ENCODE results near the gene CACNA2D2. TPM values are rescaled to one million over a fixed set of nuclear protein-coding genes. Genes with fewer than 3 reads are reported as not detected.

Gene CACNA2D2
- total RNA-seq, 2 experiments from 2014 or later: 0.70 to 0.80 TPM

DNA sequence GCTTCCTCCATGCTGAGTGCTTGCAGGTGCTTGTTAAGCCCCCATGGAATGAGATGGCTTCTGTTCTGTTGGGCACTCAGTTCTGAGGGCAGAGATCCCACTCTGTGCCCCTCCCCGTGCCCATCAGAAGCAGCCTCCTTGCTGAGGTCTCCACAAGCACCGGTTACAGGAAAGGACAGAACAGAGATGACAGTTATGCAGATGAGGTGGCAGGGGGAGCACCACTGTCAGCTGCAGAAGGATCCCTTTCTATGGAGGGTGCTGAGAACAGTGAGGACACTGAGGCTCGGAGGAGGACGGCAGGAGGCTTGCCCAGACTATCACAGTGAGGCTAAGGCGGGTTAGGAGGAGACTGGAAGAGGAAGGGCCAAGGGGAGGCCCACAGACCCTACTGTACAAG, 12.4 kb downstream of the CACNA2D2 start:
- H3K27me3 Mint-ChIP-seq: no peaks in the 10 kb centered on the region
- H3K4me1 Mint-ChIP-seq: peaks cover 10% of the 10 kb centered on the region
- H3K4me3 Mint-ChIP-seq: no peak overlapping the region
- no peak overlapping the region for H3K27ac Mint-ChIP-seq
- no peaks in the 10 kb centered on the region for H3K36me3 Mint-ChIP-seq
- H3K9me3 Mint-ChIP-seq: no peaks in the 10 kb centered on the region
- no peak for DNase-seq

GRCh38 chr3:50490424-50490823, 13.0 kb downstream of the CACNA2D2 start:
- no peak overlapping the region for H3K4me3 Mint-ChIP-seq
- H3K9me3 Mint-ChIP-seq: no peaks in the 10 kb centered on the region
- H3K27me3 Mint-ChIP-seq: no peaks in the 10 kb centered on the region
- H3K36me3 Mint-ChIP-seq: no peaks in the 10 kb centered on the region
- H3K4me1 Mint-ChIP-seq: peaks cover 10% of the 10 kb centered on the region
- H3K27ac Mint-ChIP-seq: no peak overlapping the region
- DNase-seq: no peak

DNA sequence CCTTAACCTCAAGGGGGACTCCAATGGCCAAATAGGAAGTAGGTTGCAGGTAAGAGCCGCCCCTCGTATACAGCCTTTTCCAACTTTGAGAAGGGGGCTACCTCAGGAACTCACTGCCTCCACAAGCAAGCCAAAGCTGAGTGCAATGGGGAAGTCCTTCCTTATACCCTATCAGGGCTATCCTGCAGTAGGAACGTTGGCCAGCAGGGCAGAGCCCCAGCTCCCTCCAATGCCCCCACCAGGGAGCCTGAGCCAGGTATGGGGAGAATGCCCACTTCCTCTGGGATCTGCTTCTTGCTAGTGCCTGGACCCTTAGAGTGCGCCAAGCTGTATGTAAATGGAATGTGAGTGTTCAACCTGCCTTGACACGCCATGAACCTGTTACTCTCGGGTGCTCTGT, 16.3 kb downstream of the CACNA2D2 start:
- H3K4me1 Mint-ChIP-seq: peaks cover 7% of the 10 kb centered on the region
- H3K9me3 Mint-ChIP-seq: no peaks in the 10 kb centered on the region
- no peak overlapping the region for H3K27ac Mint-ChIP-seq
- no peaks in the 10 kb centered on the region for H3K36me3 Mint-ChIP-seq
- no peak for DNase-seq
- H3K4me3 Mint-ChIP-seq: no peak overlapping the region
- H3K27me3 Mint-ChIP-seq: no peaks in the 10 kb centered on the region

- Mint-ChIP-seq H3K9me3 (no peaks in the 10 kb centered on the region), H3K4me1 (peaks cover 12% of the 10 kb centered on the region), H3K27ac (no peak overlapping the region), H3K4me3 (no peak overlapping the region), H3K36me3 (no peaks in the 10 kb centered on the region), H3K27me3 (no peaks in the 10 kb centered on the region)
- no peak for DNase-seq
Measured at GRCh38 chr3:50486219-50486888, 17.1 kb downstream of the CACNA2D2 start.

DNA sequence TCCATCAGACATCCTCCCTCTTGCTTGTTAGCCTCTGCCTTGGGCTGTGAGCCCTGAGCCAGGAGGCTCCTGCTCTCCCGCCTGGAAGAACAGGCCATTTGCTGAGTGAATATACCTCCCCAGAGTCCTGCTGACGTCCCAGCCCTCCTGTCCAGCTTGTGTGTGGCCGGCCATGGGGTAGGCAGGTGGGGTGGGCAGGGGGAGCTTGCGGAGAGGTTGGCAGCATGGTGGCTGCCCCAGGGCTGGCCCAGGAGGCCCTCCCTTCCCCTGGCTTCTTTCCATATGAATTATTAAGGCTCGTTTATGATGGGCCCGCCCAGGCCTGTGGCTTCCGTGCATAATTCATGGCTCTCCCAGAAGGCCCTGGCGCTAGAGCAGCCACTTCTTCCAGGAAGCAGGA, 18.7 kb downstream of the CACNA2D2 start:
- H3K4me3 Mint-ChIP-seq: no peak overlapping the region
- no peaks in the 10 kb centered on the region for H3K9me3 Mint-ChIP-seq
- DNase-seq: no peak
- no peak overlapping the region for H3K27ac Mint-ChIP-seq
- H3K27me3 Mint-ChIP-seq: no peaks in the 10 kb centered on the region
- no peaks in the 10 kb centered on the region for H3K36me3 Mint-ChIP-seq
- peaks cover 12% of the 10 kb centered on the region for H3K4me1 Mint-ChIP-seq

- Mint-ChIP-seq H3K4me1 (peaks cover 12% of the 10 kb centered on the region), H3K27me3 (no peaks in the 10 kb centered on the region), H3K36me3 (no peaks in the 10 kb centered on the region), H3K4me3 (no peak overlapping the region), H3K9me3 (no peaks in the 10 kb centered on the region), H3K27ac (no peak overlapping the region)
- DNase-seq: no peak
Measured at GRCh38 chr3:50483374-50483773, 20.1 kb downstream of the CACNA2D2 start.

GRCh38 chr3:50481992-50482391, 21.4 kb downstream of the CACNA2D2 start:
- Mint-ChIP-seq H3K4me3 (no peak overlapping the region), H3K9me3 (no peaks in the 10 kb centered on the region), H3K36me3 (no peaks in the 10 kb centered on the region), H3K27me3 (no peaks in the 10 kb centered on the region), H3K27ac (no peak overlapping the region), H3K4me1 (peaks cover 12% of the 10 kb centered on the region)
- DNase-seq: no peak

- Mint-ChIP-seq H3K4me3 (no peak overlapping the region), H3K27me3 (no peaks in the 10 kb centered on the region), H3K36me3 (no peaks in the 10 kb centered on the region), H3K4me1 (peaks cover 10% of the 10 kb centered on the region), H3K27ac (no peak overlapping the region), H3K9me3 (no peaks in the 10 kb centered on the region)
- DNase-seq: no peak
Measured at GRCh38 chr3:50480471-50480870, 23.0 kb downstream of the CACNA2D2 start.

DNA sequence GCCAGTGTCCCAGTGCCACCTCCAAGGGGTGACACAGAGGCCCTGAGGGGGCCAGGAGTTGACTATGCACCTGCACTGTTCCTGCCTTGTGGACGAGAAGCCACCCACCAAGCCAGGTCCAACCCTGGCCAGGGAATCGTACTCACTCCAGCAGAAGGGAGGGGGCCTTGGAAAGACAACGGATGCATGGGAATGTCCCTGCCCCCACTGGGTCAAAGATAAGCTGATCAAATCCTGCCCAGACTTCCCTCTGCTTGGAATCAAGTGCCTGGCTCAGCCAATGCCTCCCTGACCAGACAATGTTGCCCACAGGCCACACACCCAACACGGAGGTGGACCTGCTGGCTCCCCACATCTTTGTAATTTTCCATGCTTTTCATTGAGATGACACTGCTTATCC, 23.9 kb downstream of the CACNA2D2 start:
- DNase-seq: no peak
- H3K36me3 Mint-ChIP-seq: no peaks in the 10 kb centered on the region
- no peaks in the 10 kb centered on the region for H3K9me3 Mint-ChIP-seq
- H3K27ac Mint-ChIP-seq: no peak overlapping the region
- no peak overlapping the region for H3K4me3 Mint-ChIP-seq
- peaks cover 10% of the 10 kb centered on the region for H3K4me1 Mint-ChIP-seq
- no peaks in the 10 kb centered on the region for H3K27me3 Mint-ChIP-seq

DNA sequence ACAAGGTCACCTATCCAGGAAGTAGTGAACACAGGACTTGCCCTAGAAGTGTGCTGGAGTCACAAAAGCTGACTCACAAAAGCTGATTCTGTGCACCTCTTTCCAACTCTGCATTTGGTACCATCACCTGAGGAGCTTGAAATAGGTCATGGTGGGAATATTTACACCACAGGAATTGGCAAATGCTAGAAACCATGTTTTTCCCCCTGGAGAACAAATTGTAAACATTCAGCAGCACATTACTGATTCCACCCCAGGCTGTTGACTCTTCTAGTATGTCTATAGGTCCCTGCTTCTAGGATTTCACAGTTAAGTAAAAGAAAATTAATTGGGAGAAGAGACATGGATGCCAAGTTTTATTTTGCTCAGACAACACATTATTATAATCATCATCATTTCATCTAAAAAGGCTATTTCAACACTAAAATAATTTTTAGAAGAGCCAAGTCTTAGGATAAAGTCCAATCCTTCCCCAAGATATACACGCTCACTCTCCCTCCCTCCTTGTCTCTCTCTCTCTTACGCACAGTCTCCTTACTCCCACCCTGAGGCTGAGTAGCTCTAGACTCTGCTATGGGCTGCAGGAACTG, 24.7 kb downstream of the CACNA2D2 start:
- Mint-ChIP-seq H3K36me3 (no peaks in the 10 kb centered on the region), H3K4me1 (peaks cover 14% of the 10 kb centered on the region), H3K9me3 (no peaks in the 10 kb centered on the region), H3K27ac (no peak overlapping the region), H3K4me3 (no peak overlapping the region), H3K27me3 (no peaks in the 10 kb centered on the region)
- DNase-seq: no peak

GRCh38 chr3:50478051-50478450, 25.4 kb downstream of the CACNA2D2 start:
- no peak overlapping the region for H3K27ac Mint-ChIP-seq
- no peaks in the 10 kb centered on the region for H3K9me3 Mint-ChIP-seq
- H3K27me3 Mint-ChIP-seq: no peaks in the 10 kb centered on the region
- DNase-seq: no peak
- H3K36me3 Mint-ChIP-seq: no peaks in the 10 kb centered on the region
- H3K4me3 Mint-ChIP-seq: no peak overlapping the region
- peaks cover 14% of the 10 kb centered on the region for H3K4me1 Mint-ChIP-seq

DNA sequence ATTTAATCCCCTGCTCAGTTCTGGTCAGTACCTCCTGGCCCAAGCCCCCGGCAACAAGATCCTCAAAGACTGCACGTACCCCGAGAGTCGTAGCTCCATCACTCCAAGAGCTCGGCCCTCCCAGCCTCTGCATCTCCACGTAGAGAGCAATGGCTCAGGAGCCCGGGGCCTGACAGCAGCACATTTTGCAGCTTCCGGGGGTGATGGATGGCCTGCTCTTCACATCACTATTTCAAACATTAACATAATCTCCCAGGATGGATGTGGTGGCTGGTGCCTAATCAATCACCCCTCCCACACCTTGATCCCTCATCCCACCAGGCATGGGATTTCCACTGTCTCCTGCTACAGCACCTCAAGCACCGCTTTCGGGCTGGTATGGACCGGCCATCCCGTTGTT, 28.1 kb downstream of the CACNA2D2 start:
- Mint-ChIP-seq H3K36me3 (no peaks in the 10 kb centered on the region), H3K4me1 (peaks cover 8% of the 10 kb centered on the region), H3K9me3 (no peaks in the 10 kb centered on the region), H3K4me3 (no peak overlapping the region), H3K27ac (no peak overlapping the region), H3K27me3 (no peaks in the 10 kb centered on the region)
- no peak for DNase-seq

DNA sequence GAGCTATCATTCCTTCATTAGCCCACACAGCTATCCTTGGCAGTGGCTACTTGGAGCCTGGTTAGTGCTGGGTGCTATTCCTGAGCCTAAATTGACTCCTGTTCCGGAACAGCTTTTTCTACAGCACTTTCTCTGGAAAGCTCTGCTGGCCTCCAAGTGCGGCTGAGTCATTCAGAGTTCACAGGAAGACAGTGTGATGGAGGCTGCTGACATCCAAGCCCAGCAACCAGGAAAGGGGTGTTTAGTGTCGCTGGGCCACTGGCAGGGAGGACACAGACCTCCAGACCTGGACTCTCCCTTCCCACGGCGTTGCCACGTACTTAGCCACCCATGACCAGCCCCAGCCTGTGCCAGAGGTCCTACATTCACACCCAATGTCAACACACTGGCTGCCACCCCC, 28.7 kb downstream of the CACNA2D2 start:
- Mint-ChIP-seq H3K4me3 (no peak overlapping the region), H3K9me3 (no peaks in the 10 kb centered on the region), H3K27me3 (no peaks in the 10 kb centered on the region), H3K4me1 (peaks cover 6% of the 10 kb centered on the region), H3K36me3 (no peaks in the 10 kb centered on the region), H3K27ac (no peak overlapping the region)
- DNase-seq: no peak

- peaks cover 6% of the 10 kb centered on the region for H3K4me1 Mint-ChIP-seq
- no peaks in the 10 kb centered on the region for H3K27me3 Mint-ChIP-seq
- H3K27ac Mint-ChIP-seq: no peak overlapping the region
- no peak overlapping the region for H3K4me3 Mint-ChIP-seq
- DNase-seq: no peak
- no peaks in the 10 kb centered on the region for H3K36me3 Mint-ChIP-seq
- H3K9me3 Mint-ChIP-seq: no peaks in the 10 kb centered on the region
Measured at GRCh38 chr3:50473768-50474167, 29.7 kb downstream of the CACNA2D2 start.

- Mint-ChIP-seq H3K27ac (no peak overlapping the region), H3K27me3 (no peaks in the 10 kb centered on the region), H3K9me3 (no peaks in the 10 kb centered on the region), H3K36me3 (no peaks in the 10 kb centered on the region), H3K4me3 (no peak overlapping the region), H3K4me1 (peaks cover 6% of the 10 kb centered on the region)
- no peak for DNase-seq
Measured at GRCh38 chr3:50472958-50473357, 30.5 kb downstream of the CACNA2D2 start.

DNA sequence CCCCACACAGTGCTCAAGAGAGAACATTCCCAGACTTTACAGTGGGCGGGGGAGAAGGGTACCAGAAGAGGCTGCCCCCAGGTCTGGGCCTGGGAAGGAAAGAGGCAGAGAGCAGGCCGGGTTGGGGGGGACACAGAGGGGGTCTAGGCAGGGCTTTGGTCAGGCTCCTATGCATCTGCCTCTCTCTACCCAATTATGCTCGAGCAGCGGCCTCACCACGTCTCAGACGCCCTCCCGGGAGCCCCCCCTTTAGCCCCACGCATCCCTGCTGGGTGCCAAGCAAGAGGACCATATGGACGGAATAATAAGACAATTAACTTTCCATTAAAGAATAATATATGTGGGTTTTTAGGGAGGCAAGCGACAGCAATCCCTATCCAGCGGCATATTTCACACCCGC, 32.8 kb downstream of the CACNA2D2 start:
- Mint-ChIP-seq H3K27me3 (no peaks in the 10 kb centered on the region), H3K27ac (no peak overlapping the region), H3K4me3 (no peak overlapping the region), H3K36me3 (no peaks in the 10 kb centered on the region), H3K4me1 (peaks cover 6% of the 10 kb centered on the region), H3K9me3 (no peaks in the 10 kb centered on the region)
- no peak for DNase-seq
